ENCODE measurements around the gene CDC42EP3.

DNA sequence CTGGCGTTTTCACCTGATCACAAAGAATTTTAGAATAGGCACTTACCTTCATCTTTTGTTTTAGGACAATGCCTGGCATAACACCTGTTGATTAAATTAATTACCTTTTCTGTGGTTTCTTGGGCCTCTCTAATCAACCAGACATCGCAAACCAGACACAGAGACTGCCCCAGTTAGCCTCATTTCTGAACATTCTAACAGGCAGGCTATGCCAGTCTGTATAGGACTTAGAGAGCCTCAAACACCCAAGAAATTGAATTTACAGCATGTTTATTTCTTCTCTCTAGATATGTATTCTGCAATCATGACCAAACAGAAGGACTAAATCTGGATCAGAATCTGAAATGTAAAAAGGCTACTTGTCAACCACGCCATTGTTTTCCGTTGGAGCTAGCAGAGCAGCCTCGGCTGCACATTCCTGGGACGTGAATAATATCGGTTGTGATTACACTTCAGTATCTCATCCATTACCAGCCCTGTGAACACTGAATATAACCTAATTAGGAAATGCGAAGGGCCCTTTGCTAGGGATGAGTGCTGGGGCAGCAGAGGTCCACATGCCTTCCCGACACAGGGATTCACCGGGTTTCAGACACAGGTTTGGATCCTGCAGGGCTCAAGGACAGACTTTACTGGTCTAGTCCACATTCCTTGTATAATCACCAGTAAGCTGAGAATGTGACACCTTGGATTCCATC is 17.5 kb upstream of the CDC42EP3 start:
- TF ChIP-seq, protein P1, sequence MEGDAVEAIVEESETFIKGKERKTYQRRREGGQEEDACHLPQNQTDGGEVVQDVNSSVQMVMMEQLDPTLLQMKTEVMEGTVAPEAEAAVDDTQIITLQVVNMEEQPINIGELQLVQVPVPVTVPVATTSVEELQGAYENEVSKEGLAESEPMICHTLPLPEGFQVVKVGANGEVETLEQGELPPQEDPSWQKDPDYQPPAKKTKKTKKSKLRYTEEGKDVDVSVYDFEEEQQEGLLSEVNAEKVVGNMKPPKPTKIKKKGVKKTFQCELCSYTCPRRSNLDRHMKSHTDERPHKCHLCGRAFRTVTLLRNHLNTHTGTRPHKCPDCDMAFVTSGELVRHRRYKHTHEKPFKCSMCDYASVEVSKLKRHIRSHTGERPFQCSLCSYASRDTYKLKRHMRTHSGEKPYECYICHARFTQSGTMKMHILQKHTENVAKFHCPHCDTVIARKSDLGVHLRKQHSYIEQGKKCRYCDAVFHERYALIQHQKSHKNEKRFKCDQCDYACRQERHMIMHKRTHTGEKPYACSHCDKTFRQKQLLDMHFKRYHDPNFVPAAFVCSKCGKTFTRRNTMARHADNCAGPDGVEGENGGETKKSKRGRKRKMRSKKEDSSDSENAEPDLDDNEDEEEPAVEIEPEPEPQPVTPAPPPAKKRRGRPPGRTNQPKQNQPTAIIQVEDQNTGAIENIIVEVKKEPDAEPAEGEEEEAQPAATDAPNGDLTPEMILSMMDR (conservative IDR thresholded peaks at IDR 0.05 in 1 of 2, IDR thresholded peaks at IDR 0.05 in 1 of 2; ENCODE audit: extremely low read depth in 1 of 2, insufficient read depth in 1 of 2, low read depth in 1 of 2, low read length in 2 of 2) = no peak
- TF ChIP-seq EZH2 (IDR thresholded peaks at IDR 0.05; ENCODE audit: borderline replicate concordance, low read length) = no peak
